HG02623 (cell line): ENCODE results near the gene ALPK3.

Experiments
- ATAC-seq: cut with Tn5 transposase; IDR thresholded peaks from one replicate; pipeline ENCODE4 v1.9.1; 2021; ENCODE audit warnings: moderate library complexity; ENCODE audit not compliant: unreplicated experiment

Gene ALPK3

DNA sequence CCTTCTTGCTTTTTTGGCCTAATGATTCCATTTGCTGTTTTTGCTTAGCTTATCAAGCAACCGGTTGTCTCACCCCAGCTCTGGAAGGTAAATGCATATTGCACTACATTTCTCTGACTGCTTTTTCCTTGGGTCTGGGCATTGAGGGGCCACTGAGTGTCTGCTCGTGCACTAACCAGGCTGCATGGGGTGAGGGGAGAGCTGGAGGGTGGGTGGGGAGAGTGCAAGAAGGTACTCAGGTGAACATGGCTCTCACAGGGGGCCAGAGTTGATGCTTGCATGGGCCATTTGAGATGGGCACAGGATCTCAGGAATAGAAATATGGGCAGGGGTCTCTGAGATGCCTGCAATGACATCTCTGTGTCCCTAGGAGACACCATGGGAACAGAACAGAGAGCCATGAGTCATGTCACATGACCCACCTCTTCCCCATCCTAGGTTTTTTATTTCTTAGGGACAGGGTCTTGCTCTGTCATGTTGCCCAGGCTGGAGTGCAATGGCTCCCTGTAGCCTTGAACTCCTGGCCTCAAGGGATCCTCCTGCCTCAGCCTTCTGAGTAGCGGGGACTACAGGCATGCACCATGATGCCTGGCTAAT is 6.2 kb downstream of the ALPK3 start:
- no peak for ATAC-seq

DNA sequence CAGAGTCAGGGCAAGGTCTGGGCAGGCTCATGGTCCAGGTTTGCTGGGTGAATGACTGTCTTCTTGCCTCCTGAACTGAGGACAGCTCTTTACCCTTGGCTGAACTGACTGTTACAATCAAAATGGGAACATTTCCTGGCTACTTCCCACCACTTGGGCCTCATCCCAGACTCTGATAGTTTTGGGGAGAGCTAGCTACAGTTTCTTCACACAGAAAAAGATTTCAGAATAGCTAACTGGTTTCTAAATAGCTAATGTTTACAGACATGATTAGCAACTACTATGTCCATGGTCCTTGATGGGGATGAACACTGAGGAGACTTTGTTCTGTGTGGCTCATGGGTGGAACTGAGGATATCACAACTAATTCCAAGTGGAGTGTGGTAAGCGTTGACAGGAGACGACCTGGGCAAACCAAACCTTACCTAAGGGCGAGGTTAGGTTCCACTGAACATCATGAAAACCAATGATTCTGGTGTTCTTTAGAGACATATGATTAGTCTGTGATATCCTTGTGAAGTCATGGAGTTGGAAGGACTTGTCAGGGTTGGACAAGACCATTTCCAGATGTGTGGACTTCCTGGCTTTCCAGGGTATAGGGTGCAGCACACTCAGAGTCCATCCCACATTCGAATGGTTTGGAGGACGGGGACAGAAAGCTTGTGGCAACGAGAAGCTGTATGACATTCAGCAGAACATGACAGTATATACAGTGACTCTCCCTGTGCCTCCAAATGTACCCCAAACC is 7.3 kb downstream of the ALPK3 start:
- ATAC-seq: no peak

DNA sequence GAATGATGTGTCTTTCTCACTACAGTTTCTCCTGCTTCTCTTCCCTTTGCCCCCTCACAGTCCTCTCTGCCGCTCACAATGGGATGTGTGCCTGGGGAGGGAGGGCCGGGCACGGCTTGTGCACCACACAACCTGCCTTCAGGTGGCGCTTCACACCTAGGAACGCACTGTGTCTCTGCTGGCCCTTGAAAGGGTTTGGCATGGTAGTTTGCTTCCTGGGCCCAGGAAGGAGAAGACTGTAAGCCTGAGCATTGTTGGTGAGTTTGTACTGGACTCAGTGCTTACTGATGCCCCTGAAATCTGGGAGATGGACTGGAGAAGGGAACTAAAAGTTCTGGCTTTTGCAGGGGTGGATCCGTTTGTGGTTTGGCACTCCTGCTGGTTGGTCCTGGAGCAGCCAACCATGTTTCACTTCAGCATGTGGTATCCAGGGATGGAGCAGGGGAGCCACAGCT is 9.2 kb downstream of the ALPK3 start:
- no peak for ATAC-seq

GRCh38 chr15:84827246-84827645 is 10.1 kb downstream of the ALPK3 start:
- ATAC-seq: no peak

GRCh38 chr15:84828086-84828908 is 11.1 kb downstream of the ALPK3 start:
- ATAC-seq: no peak

GRCh38 chr15:84829428-84829827 is 12.3 kb downstream of the ALPK3 start:
- ATAC-seq: no peak

GRCh38 chr15:84830036-84830435 is 12.9 kb downstream of the ALPK3 start:
- ATAC-seq: no peak

DNA sequence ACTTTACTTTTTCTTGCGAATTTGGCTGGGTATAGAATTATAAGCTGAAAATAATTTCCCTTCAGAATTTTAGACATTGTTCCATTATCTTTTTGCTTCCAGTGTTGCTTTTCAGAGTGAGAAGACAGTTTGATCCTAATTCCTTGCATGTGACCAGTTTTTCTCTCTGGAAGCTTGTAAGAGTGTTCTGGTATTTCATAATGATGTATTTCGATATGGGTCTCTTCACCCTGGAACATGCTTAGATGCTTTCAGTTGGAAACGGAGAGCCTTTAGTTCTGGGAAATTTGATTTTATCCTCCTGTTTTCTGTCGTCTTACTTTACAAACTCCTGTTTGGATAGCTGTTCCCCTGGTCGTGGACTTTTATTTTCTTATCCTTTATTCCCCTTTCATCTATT is 13.9 kb downstream of the ALPK3 start:
- no peak for ATAC-seq

DNA sequence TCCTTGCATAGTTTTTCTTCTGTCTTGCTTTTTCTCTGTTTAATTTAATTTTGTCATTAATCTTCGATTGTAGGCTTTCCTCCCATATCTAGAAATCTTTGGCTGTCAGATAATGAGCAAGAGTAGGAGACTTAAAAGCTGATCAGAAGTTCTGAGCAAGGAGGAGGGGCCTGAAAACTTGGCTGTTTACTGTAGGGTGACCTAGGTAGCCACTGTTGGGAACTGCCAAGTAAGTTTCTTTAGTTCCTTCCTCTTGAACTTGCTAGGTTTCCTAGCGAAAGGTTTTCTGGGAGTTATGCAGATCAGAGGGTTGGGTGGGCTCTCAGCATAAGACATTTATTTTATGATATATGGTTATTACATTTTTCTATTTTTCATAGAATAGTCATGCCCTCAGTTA is 14.5 kb downstream of the ALPK3 start:
- ATAC-seq: no peak

DNA sequence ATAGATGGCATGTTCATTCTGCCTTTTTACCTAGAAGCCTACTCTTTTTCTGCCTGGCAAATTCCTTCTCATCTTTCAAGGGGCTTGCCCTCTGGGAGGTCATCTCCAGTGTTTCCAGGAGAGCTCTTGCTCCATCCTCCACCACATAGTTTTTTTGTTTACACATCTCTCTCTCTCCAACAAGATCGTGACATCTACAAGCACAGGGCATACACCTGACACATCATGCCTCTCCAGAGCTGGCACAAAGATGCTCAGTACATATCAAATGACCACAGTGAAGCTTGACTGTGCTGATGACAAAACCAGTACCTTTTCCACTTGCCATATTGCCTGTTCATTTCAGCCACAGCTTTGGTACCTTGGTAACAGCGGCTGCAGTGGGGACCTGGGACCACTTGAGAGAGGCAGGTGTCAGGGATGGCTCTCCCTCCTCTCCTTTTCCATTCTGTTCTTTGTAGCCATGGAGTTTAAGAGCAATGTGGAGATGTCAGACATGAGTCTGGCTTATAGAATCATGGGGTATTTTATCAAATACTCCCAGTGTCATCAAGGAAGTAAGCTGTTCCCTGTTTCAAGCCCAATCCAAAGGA is 15.4 kb downstream of the ALPK3 start:
- no peak for ATAC-seq

DNA sequence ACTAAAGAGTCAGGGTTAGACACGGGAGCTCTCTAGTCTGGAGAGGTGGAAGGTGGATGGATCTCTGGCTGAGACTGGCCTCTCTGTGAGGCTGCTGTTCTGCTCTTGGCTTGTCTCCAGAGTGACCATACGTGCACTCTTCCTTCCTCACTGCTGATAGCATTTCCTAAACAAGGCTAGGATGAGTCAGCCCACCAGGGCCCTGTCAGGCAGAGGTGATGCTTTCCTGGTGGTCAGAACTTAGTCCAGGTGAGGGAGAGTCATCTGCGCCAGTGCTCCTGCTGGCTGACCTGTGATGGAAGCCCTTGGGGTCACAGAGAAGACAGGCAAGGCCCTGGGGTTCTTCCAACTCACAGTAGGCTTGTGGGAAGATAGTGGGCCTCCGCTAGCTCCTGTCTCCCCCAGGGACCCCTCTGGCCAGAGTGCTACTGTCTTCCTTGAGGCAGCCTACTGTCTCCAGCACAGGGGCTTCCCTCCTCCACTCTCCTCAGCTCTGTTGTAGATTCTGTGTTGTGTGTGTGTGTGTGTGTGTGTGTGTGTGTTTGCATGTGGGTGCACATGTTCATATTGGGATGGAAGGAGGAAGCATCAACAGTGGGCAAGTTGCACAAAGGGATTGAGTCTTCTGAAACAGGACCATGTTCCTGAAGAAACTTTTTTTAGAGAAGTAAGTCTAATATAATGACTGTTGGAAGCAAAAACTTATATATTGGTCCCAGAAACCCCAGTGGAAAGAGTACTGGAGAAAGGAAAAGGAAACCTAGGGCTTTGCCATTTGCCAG is 16.5 kb downstream of the ALPK3 start:
- ATAC-seq: no peak

DNA sequence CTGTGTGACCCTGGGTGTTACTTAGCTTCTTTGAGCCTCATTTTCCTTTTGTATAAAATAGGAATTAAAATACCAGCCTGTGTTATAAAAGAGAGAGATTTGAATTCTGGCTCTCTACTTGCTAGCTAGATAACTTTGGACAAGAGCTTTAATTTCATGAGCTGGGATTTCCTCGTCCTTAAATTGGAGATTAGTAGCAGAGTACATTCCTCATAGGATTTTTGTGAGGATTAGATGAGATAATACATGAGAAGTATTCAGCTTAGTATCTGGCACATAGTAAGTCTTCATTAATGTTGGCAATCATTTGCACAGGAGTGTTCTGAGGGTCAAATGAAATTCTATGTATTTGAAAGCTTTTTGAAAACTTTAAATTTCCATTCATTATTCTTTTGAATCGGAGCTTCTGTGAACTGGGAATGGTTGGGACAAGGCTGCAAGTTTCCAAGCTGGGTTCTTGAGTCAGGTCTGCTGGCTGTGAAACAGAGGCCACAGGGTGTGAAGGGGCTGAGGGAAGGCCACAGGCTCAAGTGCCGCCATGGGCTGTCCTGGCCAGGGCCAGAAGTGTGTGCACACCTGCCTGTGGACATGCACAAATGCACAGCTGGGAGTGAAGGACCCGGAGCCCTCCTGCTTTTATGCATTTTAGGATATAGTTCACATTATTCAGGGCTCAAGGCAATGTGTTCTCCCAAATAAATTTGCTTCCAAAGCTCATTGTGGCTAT is 17.2 kb downstream of the ALPK3 start:
- ATAC-seq: no peak

- ATAC-seq: no peak
Measured at GRCh38 chr15:84834969-84835368, 17.8 kb downstream of the ALPK3 start.

DNA sequence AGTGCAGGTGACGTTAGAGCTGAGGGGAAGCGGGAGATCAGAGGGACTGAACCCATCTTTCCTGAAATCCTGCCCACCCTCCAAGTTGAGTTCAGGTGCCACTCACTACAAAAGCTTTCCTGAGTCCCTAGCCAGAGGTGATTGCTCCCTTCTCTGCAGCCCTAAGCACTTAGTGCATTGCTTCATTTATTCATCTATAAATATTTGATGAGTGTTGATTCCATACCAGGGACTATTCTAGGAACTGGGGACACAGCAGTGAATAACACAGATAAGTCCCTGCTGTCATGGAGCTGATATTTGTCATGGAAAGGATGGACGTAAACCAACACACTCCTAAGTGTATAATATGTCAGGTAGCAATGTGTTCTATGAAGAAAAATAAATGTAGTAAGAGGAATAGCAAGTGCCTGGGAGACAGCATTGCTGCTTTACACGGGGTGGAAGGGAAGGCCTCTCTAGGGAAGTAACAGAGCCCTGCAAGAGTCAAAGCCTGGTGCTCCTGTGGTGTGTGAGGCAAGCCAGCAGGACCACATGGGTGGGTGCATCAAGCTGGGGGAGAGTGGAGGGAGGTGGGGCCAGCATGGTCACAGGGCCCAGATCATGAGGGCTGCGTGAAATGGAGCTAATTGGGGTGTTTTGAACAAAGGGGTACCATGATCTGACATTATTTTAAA is 18.6 kb downstream of the ALPK3 start:
- ATAC-seq: no peak

- no peak for ATAC-seq
Measured at GRCh38 chr15:84836844-84837243, 19.7 kb downstream of the ALPK3 start.

DNA sequence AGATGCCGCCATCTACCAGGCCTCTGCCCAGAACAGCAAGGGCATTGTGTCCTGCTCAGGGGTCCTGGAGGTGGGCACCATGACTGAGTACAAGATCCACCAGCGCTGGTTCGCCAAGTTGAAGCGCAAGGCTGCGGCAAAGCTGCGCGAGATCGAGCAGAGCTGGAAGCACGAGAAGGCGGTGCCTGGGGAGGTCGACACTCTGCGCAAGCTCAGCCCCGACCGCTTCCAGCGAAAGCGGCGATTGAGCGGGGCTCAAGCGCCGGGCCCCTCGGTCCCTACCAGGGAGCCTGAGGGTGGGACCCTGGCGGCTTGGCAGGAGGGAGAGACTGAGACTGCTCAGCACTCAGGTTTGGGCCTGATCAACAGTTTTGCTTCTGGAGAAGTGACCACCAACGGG is 22.6 kb downstream of the ALPK3 start:
- no peak for ATAC-seq

DNA sequence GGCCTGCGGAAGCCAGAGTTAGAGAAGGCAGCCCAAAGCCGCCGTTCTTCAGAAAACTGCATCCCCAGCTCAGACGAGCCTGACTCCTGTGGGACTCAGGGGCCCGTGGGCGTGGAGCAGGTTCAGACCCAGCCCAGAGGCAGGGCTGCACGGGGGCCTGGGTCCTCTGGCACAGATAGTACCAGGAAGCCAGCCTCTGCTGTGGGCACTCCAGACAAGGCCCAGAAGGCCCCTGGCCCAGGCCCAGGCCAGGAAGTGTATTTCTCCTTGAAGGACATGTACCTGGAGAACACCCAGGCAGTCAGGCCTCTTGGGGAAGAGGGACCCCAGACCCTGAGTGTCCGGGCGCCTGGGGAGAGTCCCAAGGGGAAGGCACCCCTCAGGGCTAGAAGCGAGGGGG is 23.1 kb downstream of the ALPK3 start:
- ATAC-seq: no peak

- ATAC-seq: no peak
Measured at GRCh38 chr15:84840741-84841429, 23.7 kb downstream of the ALPK3 start.

- no peak for ATAC-seq
Measured at GRCh38 chr15:84842781-84843180, 25.6 kb downstream of the ALPK3 start.
